GM19467 (cell line): ENCODE measurements around the gene GOLPH3.
"Not testable (repeated sequence)": the region's sequence is repeated elsewhere in the genome, so short reads cannot be mapped to it uniquely, and the experiment has no call there.

ENCODE experiments used
- ATAC-seq: cut with Tn5 transposase; IDR thresholded peaks from one replicate; pipeline ENCODE4 v1.9.1; 2021; ENCODE audit warnings: mild to moderate bottlenecking, moderate library complexity; ENCODE audit not compliant: unreplicated experiment

GOLPH3 gene

GRCh38 chr5:32172186-32172911 lies 1.8 kb downstream of the GOLPH3 start:
- not testable (repeated sequence) for ATAC-seq

DNA sequence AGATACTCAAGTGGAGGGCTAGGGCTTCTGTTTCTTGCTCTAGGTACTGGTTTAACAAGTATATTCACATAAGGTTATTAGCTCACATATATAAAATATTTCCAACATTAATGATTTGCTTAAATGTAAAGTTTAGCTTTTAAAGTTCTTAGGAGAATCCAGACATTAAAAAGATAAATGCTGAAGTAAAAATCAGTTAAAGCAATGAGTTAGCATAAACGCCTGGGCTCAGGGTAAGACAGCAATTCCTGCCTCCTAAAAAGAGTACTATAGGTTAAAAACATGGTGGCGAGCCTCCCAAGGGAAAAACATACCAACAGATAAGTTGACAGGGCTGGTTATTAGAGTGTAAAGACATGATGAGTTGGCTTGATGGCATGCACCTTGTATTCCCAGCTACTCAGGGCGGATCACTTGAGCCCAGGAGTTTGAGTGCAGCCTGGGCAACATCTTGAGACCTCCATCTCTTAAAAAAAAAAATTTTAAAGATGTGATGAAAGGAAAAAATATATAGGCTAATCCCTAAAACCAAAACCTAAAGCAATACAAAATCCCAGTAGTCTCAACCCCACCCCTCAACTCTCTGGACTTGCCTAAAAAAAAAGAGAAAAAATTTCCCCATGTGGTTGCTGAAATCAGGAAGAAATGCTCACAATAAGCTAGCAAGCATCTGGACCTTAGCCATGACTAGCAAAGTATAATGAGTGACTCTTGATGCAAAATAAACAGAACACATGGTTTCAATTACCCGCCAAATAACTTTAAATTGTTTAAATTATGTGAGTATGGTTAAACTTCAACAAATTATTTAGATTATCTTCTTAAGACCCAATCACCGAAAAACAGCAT lies 3.6 kb downstream of the GOLPH3 start:
- no peak for ATAC-seq

GRCh38 chr5:32168460-32169033 lies 5.6 kb downstream of the GOLPH3 start:
- ATAC-seq: no peak

DNA sequence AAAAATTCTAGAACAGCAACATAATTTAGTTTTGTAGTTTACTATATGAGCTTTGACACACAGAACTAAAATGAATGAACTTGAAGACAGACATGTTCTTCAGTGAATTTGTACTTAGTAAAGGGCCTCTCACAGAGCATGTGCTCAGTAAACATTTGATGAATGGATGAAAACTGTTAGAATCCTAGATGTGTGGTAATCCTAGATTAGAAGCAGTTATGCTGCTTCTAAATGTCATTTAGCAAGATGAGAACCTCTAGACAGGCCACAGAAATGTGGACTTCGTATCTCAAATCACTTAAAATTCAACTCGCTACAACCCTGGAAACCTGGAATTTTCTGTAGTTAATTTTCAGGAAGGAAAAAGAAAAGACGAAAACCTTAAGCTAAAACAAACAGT lies 8.5 kb downstream of the GOLPH3 start:
- no peak for ATAC-seq

DNA sequence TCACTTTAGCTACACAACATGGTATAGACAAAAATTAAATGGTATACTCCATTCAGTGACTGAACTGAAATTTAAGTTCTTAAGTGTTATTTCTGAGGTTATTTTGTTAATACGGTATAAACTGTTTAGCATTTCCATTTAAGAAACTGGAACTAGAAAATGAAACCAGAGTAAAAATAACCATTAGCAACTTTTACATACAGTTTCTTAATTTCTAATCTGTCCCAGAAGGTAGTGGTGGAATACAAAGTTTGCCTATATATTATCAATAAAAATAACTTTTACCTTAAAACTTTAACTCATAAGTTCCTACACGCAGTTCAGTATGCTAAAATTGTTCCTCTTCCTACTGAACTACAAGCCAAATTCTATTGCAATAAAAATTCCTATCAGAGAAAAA lies 10.3 kb downstream of the GOLPH3 start:
- ATAC-seq: peak; percentile 54

DNA sequence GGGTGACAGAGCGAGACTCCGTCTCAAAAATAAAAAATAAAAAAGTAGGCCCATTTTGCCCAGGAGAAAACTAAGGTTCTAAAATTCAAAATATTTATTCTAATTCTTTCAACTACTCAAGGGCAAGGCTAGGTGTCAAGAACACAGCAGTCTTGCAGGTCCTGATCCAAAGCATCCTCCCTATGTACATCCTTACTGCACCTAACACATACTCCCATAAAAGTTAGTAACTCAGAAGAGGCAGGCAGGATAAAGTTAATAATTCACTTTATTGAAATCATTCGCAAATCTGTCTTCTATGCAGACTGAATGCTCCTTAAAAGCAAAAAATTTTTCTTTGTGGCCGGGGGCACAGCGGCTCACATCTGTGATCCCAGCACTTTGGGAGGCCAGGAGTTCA lies 11.1 kb downstream of the GOLPH3 start:
- no peak for ATAC-seq

DNA sequence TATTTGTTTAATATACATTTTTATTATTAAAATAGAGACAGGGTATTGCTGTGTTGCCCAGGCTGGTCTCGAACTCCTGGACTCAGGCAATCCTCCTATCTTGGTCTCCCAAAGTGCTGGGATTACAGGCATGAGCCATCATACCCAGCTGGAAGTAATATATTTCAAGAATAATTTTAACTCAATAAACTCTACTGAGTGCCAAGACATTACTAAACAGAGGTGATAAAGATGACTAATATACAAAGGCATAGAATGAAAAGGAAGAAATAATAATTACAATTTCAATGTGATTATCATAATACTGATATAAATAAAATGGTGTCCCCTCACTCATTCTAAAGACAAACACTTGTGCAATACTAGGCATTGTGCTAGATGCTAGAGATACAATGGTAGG lies 13.9 kb downstream of the GOLPH3 start:
- no peak for ATAC-seq

GRCh38 chr5:32159328-32160072 lies 14.6 kb downstream of the GOLPH3 start:
- no peak for ATAC-seq

DNA sequence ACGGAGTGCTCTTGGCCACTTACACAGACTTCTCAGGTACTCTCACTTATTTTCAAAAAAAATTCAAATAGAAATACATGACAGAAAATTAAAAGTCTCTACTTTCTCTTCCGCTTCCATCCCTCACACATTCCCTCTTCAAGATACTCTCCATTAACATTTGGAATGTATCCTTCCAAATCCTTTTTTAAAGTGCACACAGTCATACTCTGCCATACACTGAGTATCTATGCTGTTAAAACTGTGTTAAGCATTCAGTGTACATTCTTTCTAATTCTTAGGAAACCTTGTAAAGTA lies 15.5 kb downstream of the GOLPH3 start:
- ATAC-seq: no peak

DNA sequence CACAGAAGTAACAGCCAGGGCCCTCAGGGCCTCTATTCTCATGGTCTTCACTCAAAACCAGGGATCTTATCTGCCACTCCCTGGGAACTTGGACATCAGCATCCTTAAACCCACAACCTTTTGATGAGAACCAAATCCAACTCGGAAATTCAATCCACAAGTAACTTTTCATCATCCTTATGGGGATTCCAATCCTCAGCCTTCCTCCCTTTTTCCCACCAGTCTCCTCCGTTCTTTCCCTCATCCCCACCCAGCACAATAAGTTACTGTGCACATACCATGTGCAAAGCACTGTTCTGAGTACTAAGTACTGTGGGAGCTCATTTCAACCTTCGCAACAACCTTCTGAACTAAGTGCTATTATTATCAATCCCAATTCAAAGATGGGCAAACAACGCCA lies 17.0 kb downstream of the GOLPH3 start:
- no peak for ATAC-seq

DNA sequence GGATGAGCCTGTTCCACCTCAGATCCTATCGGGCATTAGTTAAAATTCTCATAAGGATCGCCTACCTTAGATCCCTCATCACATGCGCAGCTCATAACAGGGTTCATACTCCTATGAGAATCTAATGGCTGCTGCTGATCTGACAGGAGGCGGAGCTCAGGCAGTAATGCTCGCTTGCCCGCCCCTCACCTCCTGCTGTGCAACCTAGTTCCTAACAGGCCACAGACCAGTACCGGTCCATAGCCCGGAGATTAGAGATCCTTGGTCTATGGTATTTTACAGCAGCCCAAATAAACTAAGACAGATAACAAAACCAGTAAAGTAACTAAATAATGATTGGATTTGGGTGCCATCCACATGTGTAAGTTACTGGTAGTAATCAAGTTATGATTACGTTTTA lies 17.5 kb downstream of the GOLPH3 start:
- ATAC-seq: no peak

- ATAC-seq: no peak
Observed at GRCh38 chr5:32155211-32155610, 18.9 kb downstream of the GOLPH3 start.

- ATAC-seq: no peak
Observed at GRCh38 chr5:32153723-32154122, 20.4 kb downstream of the GOLPH3 start.

DNA sequence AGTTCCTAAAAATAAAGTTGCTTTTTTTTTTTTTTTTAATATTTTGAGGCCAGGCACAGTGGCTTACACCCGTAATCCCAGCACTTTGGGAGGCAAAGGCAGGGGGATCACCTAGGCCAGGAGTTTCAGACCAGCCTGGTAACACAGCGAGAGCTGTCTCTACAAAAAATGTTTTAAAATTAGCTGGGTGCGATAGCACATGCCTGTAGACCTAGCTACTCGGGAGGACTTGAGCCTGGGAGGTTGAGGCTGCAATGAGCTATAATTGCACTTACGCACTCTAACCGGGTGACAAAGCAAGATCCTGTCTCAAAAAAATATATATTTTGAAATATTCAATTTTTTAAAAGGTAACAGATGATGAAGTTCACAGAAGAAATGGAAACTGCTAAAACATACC lies 22.9 kb downstream of the GOLPH3 start:
- ATAC-seq: no peak

GRCh38 chr5:32150366-32150765 lies 23.8 kb downstream of the GOLPH3 start:
- no peak for ATAC-seq

- no peak for ATAC-seq
Observed at GRCh38 chr5:32147959-32148358, 26.2 kb downstream of the GOLPH3 start.

- no peak for ATAC-seq
Observed at GRCh38 chr5:32147236-32147635, 26.9 kb downstream of the GOLPH3 start.

DNA sequence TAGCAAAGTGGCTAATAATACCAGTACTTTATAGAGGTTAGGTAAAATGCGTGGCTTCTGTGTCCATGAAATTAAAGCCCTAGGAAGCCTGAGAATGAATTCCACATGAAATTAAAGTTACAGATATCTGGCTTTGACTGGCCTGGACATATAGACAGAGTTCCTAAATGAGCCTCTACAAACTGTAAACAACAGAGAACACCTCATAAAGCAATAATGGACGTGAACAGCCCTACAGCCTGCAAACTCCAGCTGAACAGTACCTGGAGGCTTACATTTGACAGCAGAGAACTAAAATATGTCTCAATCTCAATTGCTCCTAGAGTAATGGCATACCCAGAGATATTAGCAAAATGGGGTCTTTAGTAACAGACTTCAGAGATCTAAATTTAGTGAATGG lies 28.7 kb downstream of the GOLPH3 start:
- no peak for ATAC-seq

DNA sequence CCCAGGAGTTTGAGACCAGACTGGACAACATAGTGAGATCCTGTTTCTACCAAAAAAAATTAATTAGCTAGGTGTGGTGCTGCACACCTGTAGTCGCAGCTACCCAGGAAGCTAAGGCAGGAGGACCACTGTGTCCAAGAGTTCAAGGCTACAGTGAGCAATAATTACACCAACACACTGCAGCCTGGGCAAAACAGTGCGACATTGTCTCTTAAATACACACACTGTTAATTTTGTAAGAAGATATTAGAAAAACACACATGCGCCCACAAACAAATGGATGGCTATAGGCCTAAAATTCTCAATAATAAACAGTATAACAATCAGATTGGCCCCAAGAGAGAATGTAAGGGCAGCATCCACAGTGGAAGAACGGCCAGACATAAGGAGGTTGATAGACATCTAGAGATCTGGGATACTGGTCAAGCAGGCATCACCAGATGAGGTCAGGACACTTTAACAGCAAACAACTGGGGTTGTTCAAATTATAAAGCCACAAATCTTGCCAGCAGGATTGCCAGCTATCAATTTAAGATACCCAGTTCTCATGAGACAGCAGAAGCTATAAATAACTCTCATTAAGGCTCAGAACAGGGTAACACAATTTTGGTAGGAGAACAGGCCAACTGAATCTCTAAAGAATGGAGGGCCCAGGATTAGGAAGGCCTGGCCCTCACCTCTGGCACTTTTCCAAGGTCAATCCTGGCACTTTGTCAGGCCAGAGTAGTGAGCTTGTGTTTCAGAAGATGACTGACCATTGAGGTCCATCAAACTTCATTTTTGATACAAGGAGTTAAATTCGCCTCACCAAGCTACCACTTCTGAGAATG lies 29.5 kb downstream of the GOLPH3 start:
- no peak for ATAC-seq

GRCh38 chr5:32143617-32144377 lies 30.3 kb downstream of the GOLPH3 start:
- no peak for ATAC-seq
